HK-2 (cell line): Measurements from ENCODE around the gene TXNDC16.

Source experiments
- DNase-seq: peaks from one replicate; pipeline ENCODE4 v3.0.0-alpha.2; 2018; ENCODE audit not compliant: unreplicated experiment

Gene TXNDC16

DNA sequence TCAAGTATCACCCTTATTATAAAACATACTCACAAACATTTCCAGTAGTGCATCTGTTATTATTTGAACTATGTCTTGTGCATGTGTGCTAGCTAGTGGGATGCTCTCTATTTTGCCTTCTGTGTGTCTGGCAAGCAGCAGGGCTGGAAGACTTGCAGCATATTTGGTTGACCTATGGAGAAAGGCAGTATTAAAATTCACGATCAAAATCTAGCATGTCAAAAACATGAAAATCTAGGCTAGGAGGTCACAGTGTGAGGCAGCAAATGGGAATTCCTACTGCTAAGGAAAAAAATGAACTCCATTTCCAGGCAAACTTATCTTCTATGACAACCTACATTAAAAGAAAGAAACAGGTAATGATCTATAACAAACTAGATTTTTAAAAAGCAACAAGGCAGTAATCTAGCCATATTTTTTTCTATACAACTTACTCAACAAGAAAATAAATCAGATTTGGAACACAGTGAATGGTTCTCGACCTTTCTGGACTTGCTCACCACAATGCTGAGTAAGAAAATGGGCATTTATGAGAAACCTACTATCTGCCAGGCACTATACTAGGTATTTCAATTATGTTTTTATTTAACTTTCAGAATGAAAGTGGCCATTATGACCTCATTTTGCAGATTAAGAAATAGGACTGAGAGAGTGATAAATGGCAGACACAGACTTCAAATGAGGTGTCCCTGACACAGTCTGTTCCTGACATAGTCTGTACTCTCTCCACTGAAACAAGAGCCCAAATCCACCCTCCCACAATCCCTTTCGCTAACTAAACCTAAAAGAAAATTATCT is 96.8 kb downstream of the TXNDC16 start:
- DNase-seq, result no peak

DNA sequence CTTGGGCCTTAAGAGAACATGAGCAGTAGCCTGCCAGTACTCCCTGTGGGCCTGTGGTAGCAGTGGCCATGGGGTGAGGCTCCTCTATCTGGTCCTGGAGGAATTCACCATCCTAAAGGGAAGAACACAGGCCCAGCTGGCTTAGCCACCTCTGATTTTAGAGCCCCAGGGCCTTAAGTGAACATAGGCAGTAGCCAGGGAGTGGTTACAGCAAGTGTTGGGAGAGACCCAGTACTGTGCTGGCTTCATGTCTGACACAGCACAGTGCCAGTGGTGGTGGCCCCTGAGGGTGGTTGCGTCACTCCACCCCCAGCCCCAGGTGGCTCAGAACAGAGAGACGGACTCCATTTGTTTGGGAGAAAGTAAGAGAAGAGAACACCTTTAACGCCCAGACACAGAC is 105.1 kb downstream of the TXNDC16 start:
- DNase-seq, result no peak

DNA sequence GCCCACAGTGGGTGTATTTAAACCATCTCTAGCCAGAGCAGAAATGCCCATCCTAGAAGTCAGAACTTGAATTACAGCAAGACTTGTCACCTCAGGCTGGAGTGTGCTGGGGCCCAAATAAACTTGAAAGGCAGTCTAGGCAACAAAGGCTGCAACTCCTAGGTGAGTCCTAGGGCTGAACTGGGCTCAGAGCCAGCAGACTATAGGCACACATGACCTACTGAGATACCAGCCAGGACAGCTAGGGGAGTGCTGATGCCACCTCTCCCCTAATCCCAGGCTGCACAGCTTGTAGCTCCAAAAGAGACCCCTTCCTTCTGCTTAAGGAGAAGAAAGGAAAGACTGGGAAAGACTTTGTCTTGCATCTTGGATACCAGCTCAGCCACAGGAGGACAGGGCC is 106.0 kb downstream of the TXNDC16 start:
- no peak for DNase-seq

DNA sequence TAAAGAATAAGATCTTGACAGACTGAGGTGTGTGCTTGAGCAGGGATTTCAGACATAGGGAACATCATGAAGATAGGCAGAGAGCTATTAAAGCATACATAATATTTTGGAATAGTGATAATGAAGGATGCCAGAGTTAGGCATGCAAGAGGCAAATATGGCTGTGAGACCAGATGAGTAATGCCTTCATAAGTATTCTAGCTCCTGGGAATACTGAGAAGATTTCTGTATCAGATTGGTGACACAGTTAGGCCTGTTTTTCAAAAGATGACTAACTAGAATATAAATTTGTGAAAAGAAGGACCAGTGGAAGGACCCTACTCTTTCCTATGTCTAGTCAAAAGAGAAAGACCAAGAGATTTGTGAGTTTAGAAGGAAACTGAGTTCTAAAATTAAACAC is 108.8 kb downstream of the TXNDC16 start:
- DNase-seq, result no peak

DNA sequence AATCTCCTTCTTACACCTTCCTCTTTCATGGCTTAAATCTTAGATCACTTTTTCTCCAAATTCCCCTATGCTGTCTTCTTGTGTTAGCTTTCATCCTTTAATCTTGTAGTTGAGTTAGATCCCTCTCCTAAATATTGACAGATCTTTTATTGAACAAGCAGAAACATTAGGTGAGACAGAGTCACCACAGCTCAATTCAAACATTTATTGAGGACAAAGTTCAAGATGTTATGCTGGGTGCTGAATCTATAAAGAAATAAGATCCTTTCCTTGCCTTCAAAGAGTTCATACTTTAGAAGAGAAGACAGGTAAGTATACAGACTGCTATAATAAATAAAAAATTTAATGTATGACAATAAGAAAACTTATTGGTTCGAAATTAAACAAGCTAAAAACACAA is 109.7 kb downstream of the TXNDC16 start:
- DNase-seq, result no peak

DNA sequence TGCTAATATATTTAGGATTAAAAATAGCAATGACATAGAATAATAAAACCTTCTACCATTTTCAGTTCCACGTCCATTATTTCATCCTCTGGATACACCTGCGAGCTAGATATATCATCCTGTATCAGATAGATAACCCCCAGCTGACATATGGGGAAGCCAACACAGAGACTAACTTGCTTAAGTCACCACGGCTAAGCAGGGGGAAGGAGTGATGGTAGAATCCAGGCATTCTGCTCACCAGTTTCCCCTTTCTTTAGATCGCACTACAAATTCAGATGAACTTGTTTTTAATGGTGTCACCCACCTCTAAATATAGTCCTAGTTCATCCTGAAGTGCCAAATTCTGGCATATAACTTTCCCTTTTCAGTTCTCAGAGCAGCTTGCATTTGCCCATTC is 110.1 kb downstream of the TXNDC16 start:
- DNase-seq, result no peak

DNA sequence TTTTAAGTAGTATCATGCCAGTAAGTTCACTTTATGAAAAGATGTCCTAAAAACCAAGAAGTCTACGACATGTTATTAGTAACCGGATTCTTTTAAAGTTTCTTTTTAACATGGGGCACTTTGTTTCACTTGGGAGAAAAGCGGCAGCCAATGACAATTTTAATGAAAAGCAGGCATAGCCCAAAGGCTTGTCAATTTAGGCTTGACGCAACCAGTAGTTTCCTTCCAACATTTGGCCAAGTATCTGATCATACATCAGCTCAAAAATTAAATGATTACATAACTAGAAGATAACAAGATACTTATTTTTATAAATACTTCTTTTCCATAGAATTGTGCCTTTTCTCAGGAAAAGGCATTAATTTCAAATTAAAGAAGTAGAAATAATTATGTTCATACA is 112.8 kb downstream of the TXNDC16 start:
- DNase-seq, result no peak

DNA sequence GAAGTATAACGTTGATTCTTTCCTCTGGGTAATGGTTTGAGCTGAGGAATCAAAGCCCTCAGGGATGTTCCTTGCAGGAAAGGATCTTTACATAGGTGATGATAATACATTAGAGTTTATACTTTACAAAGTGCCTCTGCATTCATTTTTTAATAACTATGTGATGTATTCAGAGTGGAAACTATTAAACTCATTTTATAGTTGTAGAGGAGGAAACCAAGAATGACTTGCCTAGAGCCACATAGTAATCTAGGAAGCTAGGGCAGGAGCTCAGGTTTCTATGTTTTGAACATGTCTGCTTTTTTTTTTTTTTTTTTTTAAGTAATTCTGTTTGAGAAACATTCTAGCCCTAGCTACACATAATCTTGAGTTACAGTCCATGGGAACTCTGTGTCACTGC is 117.3 kb downstream of the TXNDC16 start:
- DNase-seq, result no peak

DNA sequence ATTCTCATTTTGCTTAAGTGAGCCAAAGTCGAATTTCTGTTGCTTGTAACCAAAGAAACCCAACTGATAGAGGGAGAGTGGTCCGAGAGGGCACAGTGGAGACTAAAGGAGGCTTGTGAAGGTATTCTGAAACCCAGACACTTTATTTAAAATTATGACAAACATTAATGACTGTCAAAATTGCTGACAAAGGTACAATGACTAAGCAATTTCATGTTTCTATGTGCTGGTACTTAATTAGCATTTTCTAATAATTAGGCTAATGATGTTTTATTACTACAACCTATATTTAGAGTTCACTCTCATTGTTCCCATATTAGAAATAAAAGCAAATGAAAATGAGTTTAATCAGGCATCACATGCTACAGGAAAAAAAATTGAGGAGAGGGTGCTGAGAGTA is 121.8 kb downstream of the TXNDC16 start:
- DNase-seq, result no peak

DNA sequence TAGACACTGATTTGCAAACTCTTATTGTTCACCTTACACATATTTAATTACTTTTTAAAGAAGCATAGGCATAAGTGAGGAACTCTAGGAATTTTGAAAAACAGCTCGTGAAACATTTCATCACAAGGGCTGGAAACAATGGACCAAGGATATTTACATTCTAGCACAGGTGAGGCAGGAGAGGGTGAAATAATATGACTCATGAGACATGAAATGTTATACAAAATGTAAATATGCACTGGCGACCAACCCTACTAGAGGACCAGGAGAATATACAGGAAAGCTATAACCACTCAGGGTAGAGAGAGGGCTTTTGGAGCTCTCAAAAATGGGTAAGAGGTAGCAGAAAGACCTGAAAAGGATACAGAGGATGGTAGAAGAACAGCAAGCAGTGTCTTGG is 122.9 kb downstream of the TXNDC16 start:
- DNase-seq, result no peak

DNA sequence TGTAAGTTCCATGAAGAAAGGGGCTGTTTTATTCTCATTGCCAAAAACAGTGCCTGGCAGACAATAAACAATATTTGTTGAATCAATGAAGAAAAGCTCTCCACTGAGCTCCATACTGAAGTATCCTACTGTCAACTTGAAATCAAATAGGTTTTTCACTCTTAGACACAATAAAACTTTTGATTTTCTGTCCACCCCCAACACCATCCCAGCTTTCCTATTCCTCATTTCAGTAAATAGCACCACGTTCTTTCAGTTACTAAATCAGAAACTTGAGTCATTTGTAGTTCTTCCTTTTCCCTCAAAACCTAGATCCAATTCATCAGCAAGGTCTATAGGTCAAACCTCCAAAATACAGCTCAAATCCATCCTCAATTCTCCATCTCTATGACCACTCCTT is 124.8 kb downstream of the TXNDC16 start:
- DNase-seq, result no peak

DNA sequence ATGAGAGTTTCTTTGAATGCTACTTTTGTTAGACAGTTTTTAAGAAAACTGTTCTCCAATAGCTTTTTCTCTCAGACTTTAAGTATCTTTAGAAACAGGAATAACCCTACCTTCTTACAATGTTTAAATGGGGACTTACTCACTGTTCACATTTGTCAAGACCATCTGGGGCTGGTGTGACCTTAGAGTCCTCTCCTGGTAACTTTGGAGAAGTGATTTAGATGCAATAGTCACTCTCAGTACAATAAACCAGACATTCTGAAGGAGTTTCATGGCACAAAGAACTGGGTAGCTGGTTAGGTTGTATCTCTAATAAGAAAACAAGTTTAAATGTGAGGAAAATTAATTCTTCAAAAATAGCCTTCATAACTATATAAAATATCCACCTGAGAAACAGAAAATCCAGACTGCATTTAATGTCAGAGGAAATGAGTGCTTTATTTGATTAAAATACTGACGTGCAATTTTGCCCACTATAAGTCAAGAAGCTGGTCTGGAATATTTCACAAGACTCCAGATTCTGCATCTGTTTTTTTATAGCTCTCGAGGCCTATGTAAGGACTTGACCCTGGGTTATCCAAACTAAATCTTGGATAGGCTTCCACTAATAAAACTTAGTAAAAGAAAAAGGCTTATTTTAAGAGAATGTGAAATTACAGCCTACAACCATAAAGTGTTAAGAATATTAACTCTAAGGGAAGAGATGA is 129.5 kb downstream of the TXNDC16 start:
- DNase-seq, result no peak

DNA sequence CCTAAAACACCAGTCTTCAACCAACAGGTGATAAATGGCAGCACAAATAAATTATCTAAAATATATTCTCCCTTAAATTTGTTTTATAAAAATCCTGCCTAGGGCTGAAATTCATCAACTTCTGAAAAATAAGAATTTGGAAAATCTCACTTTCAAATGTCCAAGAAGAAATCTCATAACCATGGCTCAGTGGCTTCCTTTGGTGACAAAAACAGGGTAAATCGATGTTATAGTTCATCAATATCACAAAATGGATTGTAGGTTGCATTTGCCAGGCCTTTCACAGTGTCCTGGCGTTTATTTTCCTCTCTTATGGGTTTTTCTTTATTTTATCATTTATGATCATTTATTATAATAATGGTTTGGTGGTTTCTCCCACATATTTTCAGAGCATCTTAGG is 135.2 kb downstream of the TXNDC16 start:
- no peak for DNase-seq

DNA sequence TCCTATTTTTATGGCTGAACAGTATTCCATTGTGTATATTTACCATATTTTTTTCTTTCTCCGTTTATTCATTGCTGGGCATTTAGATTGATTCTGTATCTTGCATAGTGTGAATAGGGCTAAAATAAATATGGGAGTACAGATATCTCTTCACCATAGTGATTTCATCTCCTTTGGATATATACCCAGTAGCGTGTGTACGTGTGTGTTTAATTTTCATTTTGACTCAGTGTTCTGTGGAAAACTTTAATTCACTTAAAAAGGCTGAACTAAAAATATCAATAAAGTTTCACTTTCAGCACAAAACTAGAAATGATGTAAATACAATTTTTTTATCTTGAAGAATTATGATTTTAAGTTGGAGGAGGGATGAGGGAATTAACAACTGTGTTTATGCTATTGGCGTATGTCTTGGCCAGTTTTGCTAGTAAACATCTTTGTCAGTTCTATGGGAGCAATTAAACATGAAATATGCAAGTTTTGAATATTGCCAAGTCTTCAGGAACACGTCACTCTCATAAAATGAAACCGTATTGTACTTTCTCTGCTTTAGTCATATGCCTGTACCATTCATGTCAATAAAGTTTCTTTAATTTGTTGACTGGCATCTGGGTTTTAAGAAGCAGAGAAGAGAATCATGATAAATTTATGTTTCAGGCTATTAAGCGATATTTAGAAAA is 138.4 kb downstream of the TXNDC16 start:
- no peak for DNase-seq

DNA sequence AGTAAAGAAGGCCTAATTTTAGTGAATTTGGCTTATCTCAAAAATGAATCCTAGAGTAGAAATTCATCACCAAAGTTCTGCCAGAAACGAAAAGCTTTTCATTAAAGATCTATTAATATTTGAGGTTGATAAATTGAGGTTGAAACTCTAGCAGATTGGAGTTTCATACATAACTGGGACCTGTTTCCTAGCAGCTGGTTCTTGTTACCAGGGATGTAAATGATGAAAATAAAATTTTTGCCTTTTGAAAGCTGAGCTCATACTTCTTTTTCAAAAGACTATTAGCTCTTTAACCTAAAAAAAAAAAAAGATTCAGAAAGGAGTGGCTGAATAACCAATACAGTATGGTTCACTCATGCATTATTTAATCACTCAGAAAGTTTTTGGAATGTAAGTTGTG is 139.9 kb downstream of the TXNDC16 start:
- DNase-seq, result no peak

DNA sequence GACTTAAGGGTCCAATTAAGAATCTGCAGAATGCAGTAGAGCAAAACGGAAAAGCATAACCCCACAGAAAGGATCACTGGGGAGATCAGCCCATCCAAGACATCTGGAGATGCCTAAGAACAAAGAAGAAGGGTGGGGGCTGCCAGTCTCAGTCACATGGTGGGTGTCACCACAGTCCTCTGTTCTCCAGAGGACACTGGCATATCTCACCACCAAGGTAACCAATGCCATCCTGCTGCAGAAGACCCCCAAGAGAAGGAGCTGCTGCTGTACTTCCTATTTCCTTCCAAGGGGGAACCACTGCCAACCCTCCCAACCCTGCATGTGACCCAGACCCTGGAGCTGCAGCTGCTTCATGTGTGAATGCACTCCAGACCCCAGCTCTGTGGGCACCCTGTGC is 147.0 kb downstream of the TXNDC16 start:
- no peak for DNase-seq

DNA sequence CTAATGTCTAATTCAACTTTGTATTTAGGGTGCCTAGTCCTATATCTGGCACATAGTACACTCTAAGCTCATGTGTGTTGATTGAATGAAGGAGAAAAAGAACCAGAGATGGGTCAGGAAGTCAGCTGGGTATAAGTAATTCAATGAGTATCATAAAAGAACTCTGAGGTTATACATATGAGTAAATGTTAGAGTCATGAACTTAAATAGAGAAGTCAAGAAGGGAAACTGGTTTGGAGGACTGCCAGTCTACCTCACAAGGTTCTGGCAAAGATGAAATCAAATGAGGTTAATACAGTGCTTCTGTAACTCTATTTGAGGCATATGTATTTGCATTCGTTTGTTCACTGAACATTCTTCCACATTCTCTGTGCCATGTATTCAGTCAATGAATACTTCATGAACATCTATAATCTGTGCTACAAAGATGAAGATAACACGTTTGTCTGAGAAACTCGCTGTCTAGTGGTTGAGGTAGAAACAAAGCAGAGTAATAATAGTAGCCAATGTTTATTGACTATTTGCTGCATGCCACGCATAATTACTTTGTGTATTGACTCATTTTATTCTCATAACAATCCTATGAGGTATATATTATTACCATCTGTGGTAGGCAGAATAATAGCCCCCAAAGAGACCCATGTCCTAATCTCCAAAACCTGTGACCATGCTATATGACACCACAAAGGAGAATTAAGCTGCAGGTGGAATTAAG is 149.3 kb downstream of the TXNDC16 start:
- no peak for DNase-seq

DNA sequence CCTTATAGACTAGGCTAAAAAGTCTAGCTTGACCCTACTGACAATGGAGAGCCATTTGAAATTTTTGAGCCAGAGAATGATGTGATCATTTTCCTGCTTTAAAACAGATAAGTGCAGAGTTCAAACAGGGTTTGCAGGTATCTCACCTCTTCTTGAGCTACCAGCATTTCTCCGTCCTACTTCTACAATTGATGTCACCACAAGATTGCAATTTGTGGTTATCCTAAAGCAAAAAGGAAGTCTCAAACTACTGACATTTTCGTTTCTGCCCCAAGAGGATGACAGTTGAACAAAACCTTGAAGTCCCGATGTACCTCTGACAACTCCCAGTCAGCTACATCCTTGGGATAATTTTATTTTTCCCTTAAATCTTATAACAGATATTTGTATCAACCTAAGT is 151.5 kb downstream of the TXNDC16 start:
- DNase-seq, result no peak

DNA sequence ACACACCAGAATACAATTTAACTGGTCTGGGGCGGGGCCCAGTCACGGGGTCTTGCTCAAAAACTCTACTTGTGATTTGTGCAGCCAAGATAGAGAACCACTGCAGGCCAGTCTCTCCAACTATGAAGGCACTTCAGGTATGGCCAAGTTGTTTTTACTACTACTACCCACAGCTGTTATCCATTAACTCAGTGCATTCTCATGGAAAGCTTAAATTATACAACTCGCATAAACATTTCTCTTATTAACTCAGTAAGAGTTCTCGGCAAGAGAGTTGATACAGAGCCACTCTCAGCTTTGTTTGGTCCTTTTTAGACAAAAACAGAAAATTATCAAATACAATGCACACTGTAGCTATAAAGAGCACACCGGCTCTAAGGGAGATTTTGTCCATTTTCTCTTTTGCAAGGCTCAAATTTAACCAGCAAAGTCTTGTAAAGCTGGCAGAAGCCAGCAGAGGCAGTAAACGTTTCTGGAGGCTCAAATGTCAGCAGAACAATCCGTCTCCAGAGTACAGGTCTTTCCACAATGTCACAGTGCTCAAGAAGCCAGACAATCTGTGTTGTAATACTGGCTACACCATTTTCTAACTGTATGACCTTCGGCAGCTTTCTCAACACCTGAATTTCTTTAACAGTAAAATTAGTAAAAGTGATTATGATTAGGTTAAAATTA is 152.2 kb downstream of the TXNDC16 start:
- DNase-seq, result peak; percentile 37

DNA sequence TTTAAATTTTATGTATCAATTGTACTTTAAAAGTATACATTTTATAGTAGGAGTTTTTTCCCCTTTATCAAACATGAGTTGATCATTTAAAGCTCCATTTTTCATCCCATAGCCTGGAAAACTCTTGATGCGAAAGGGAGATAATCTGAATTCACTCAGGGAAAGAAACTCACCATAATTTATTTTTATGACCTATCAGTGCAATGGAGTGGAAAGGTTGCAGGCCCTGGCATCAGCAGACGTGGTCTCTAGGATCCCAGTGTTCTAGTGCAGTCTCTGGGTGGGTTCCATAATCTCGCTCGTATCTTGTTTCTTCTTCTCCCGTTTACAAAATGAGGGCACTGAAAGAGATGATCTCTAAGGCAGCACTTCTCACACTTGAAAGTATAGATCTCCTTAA is 153.2 kb downstream of the TXNDC16 start:
- no peak for DNase-seq

DNA sequence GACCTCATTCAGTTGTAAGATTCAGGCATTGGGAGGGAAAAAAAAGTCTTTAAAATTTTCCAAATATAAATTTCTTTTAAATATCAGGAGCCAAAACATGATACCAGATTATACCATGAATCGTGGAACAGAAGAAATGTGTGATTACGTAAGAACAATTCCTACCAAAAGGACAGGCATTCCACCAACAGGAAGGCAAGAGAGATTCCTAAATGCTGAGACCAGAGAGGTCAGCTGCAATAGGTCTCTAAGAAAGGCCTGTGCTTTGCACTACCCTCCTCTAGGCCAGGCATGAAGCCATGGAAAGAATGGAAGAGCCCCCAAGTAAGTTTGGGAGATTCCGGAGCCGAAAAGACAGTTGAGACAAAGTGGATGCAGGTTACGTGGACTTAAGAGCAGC is 154.5 kb downstream of the TXNDC16 start:
- no peak for DNase-seq

DNA sequence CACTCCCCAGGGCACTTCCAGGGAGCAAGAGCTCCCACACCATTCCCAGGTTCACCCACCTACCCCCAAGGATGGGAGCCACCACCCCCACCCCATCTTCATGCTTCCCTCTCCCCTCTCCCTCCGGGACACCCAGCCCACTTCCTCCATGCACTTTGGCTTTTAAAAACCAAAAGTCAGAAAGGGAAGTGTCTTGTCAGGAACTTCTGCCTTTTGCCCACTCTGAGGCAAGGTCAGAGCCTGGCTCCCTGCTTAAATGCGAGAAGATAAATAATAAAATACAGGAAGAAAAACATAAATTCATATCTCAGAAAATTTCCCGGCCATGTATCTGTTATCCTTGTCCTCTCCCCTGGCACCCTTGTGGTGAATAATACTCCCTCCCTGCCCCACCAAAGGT is 156.6 kb downstream of the TXNDC16 start:
- DNase-seq, result no peak
